ENCODE results near the gene NUBPL.
"Not testable (repeated sequence)": the region's sequence is repeated elsewhere in the genome, so short reads cannot be mapped to it uniquely, and the experiment has no call there.

Gene NUBPL

DNA sequence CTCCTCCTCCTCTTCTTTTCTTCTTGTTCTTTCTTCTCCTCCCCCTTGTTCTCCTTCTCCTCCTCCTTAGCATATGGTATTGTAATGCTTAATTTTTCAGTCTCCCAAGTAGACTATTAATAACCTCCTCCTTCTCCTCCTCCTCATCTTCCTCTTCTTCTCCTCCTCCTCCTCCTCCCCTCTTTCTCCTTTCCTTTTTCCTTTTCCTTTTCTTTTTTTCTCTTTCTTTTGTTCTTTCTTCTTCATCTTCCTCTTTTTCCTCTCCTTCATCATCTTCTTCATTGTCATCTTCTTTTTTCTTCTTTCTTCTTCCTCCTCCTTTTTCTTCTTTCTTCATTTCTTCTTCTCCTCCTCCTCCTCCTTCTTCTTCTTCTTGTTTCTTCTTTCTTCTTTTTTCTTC is 264.3 kb downstream of the NUBPL start:
- no peak for DNase-seq

DNA sequence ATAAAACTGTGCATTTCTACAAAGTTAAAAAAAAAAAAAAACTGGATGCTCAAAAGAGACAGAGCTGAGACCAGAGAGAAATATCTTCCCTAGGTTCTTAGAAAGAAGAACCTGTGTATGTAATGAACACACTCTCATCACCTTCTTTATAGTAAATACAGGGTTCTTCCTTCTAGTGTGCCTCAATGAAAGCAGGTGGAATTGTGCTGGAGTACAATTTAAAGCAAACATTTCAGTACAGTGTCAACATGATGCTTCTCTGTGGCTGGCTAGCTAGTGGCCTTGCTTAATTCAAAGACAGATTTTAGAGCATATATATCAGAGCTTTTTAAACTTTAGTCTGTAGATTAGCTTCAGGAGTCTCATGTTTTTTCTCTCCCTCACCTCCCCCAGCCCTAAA is 266.1 kb downstream of the NUBPL start:
- no peak for DNase-seq

DNA sequence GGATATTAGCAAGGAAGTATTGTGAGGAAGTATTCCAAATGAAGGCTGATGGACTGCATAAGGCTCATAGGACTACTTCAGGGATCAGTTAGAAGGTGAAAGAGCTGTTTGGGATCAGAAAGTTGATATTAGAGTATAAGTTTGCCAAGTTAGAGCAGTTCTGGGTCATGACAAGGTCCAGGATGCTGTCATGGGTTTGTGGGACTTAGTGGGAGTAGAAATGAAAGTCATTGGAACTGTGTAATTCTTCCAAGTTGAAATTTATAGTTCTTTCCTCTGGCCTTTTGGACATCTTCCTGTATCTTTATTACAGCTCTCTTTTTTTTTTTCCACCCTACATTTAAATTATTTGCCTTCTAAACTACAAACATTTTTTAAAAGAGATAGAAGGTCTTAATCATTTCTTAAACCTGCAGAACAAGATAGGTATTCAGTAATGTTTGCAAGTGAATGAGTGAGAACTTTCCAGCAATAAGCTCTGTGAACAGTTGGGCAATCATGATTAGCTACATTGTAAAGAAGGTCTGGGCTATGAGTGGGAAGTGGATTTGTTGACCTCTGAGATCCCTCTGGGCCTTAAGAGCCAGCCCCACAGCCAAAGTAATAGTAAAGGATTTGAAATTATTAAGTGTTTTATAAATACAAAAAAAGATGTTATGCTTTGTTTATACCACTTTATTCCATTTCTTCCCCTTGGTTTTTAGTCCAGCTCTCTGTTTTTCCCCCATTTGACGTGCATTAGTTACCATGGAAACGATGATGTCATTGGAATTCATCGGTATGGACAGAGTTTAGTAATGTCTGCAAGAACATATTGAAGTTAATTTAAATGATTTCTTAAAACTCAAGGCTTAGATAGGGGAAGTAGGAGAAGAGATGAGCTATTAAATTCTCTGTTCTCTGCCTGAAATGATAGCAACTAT is 268.0 kb downstream of the NUBPL start:
- peak; percentile 32 for DNase-seq

DNA sequence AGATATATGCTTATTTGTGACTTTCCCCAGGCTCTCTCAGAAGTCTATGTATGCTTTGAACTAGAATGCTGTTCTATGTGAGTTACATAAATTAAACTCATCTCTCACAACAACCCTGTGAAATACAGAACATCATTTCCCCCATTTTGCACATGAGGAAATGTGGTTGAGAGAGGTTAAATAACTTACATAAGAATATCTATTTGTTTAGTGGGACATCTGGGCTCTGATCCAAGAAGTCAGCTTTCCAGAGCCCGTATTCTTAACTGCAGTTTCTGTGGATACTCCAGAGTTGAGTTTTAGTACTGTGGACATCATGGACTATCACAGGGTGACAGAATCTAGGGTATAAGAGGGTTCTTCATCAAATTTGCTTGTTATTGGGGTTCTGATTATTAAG is 273.4 kb downstream of the NUBPL start:
- no peak for DNase-seq

DNA sequence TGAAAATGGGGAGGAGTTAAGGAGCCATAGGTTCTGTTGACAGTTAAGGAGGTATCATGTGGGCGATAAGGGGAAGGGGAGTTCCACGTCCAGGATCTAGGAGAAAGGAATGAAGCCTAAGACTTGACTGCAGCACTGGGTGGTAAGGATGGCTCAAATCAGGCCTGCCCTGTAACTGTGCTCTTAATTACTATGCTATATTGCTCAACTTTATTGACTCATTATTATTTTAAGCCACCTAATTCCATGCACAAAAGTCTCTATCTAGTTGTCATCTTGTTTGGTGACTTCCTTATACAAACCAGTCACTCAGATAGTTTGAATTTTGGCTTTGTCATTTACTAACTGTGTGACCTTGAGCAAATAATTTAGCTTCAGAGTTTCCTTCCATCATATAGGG is 273.8 kb downstream of the NUBPL start:
- DNase-seq: no peak

DNA sequence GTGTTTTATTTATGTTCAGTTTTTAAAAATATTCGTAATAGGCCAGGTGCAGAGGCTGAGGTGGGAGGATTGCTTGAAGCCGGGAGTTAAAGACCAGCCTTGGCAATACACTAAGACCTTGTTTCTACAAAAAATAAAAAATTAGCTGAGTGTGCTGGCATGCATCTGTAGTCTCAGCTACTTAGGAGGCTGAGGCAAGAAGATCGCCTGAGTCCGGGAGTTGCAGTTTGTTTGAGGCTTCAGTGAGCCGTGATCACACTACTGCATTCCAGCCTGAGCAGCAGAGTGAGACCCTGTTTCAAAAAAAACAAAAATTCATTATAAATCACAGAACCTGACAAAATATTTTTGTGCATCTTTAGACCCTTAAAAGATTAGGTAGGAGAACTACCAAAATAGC is 275.8 kb downstream of the NUBPL start:
- DNase-seq: no peak

DNA sequence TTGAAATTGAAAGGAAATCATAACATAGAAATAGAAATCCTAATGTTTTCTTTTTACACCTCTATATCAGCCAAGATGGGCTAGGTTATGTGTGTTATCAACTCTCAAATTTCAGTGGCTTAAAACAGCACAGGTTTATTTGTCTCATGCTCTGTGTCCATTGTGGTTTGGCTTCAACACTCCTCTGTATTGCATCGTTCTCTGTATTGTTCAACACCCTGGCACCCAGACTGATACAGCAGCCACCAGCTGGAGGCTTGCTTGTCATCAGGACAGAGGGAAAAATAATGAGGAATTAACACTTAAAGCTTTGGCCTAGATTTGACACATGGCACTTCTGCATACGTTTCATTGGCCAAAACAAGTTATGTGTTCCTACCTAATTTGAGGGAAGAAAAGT is 281.7 kb downstream of the NUBPL start:
- no peak for DNase-seq

DNA sequence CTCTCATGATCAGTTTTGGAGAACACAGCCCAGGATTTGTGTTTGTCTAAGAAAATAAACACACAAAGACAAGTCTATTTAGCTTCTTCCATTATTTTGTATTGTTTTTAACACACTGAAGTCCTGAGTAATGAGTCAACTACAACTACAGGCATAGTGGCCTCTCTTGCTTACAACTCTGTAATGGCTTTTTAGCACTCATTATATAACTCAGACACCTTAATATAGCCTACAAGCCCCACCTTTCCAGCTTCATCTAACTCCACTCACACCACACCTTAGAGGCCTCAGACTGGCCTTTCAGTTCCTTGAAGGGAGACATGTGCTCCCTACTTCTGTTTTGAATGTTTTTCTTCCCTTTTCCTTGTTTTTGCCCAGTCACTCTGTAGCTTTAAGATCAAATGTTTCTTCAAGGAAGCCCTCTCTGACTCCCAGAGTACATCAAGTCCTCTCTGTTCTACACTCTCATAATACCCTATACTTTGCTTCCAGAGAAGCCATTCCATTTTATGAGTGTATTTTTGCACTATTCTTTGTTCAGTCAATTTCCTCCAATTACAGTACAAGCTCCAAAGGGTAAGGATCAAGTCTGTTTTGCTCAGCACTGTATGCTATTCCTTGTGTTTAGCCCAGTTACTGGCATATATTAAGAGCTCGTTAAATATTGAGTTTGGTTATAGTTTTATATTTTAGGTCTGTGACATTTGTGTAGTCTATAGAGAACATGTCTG is 282.3 kb downstream of the NUBPL start:
- peak; percentile 10 for DNase-seq

DNA sequence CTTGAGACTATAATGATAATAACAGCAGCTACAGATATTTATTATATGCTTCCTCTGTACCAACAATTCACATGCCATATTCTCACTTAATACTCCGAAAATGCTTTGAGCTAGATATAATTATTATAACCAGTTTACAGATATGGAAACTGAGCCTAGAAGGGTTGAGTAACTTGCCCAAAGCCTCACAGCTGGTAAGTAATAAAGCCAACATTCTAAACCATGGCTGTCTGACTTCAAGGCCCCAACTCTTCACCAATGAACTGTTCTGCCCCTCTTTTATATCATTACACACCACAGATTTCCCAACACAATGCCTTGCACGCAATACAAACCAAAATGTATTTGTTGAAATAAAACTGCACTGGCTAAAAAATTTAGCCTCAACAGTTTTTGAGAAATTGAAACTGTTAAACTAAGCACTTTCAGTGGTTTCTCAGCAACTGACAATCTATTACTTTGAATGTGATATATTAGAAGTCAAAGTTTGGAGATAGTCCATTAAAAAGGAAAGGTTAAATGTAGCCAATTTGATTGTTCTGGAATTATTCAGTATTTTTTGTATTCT is 293.4 kb downstream of the NUBPL start:
- no peak for DNase-seq

DNA sequence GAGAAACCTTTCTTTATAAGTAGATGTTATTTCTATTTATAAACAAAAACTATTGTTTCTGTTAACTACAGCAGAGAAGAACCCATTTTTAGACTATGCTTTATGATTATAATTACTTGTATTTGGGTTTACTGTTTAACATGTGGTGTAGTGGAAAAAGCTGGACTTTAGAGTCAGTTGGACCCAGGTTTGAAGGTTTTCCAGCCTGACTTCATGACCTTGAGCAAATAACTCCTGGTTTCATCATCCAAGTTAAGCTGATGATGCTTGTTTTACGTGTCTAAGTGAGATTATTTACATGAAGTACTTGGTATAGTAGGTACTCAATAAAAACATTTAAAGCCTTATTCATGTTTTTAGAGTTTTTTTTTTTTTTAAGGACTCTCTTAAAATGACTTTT is 294.1 kb downstream of the NUBPL start:
- no peak for DNase-seq

DNA sequence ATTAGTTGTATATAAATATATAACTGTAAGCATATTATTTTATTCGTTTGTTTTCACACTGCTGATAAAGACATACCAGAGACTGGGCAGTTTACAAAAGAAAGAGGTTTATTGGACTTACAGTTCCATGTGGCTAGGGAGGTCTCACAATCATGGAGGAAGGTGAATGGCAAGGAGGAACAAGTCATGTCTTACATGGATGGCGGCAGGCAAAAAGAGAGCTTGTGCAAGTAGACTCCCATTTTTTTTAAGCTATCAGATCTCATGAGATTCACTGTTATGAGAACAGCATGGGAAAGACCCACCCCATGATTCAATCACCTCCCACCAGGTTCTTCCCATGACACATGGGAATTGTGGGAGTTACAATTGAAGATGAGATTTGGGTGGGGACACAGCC is 294.8 kb downstream of the NUBPL start:
- DNase-seq: not testable (repeated sequence)

DNA sequence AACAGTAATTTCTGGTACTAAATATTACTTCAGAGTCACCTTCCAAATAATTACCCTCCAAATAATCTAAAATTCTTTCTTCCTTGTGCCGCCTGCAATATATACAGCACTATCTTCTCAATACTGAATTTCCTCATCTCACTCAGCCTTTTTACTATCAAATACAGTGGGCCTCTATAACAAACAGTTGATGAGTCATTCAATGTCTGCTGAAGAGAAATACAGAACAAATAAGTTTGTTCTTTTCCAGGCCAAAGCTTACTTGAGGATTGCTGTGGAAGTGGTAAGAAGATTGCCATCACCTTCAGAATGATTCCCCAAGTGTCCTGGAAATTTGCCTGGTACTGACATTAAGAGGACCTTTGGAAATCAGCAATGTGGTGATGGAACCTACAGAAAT is 297.7 kb downstream of the NUBPL start:
- DNase-seq: no peak

DNA sequence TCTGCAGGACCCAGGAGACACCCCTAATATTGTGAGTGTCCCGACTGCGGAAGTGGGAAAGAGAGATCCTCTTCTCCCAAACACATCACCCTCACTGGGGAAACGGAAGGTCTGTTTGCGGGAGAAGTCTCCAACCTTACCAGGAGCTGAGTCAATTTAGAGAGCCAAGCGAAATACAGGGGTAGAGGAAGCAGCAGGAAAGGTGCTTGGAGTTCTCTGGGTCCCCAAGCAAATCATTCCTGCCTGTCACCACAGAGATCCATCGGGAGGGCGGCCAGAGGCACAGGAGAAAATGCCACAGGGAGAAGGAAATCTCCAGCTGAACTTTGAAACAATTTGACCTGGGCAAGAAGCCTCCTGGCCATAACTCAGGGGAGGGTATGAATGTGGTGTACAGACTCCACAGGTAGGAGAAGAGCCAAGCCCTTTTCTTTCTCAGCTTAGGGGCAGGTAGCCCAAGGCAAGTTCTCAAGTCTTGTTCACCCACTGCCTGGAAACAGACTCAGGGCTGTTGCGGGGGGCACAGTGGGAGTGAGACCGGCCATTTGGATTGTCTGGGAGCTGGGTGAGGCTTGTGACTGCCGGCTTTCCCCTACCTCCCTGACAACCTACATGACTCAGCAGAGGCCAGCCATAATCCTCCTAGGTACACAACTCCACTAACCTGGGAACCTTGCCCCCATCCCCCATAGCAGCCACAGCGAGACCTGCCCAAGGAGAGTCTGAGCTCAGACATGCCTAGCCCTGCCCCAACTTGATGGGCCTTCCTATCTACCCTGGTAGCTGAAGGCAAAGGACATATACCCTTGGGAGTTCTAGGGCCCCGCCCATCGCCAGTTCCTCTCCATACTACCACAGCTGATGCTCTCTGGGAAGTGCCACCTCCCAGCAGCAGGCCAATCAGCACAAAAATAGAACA is 304.0 kb downstream of the NUBPL start:
- DNase-seq: no peak

DNA sequence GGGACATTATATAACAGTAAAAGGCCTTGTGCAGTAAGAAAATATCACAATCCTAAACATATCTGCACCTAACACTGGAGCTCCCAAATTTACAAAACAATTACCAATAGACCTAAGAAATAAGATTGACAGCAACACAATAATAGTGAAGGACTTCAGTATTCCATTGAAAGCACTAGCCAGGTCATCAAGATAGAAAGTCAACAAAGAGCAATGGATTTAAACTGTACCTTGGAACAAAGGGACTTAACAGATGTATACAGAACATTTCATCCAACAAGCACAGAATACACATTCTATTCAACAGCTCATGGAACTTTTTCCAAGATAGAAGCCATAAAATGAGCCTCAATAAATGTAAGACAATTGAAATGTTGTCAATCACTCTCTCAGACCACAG is 306.4 kb downstream of the NUBPL start:
- DNase-seq: no peak

DNA sequence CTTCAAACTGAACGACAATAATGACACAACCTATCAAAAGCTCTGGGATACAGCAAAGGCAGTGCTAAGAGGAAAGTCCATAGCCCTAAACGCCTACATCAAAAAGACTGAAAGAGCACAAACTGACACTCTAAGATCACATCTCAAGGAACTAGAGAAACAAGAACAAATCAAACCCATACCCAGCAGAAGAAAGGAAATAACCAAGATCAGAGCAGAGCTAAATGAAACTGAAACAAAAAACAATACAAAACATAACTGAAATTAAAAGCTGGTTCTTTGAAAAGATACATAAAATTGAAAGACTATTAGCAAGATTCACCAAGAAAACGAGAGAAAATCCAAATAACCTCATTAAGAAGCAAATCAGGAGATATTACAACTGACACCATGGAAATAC is 306.9 kb downstream of the NUBPL start:
- DNase-seq: not testable (repeated sequence)

DNA sequence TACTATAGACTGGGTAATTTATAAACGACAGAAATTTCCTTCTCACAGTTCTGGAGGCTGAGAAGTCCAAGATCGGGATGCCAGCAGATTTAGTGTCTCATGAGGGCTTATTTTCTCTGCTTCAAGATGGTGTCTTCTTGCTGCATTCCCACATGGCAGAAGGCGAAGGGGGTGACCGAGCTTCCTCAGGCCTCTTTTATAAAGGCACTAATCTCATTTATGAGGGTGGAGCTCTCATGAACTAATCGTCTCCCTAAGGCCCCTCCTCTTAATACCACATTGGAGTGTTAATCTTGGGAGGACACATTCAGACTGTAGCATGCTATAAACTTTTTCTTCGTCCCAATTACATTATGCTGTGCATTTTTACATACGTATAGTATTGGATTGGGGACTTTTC is 315.5 kb downstream of the NUBPL start:
- DNase-seq: no peak

DNA sequence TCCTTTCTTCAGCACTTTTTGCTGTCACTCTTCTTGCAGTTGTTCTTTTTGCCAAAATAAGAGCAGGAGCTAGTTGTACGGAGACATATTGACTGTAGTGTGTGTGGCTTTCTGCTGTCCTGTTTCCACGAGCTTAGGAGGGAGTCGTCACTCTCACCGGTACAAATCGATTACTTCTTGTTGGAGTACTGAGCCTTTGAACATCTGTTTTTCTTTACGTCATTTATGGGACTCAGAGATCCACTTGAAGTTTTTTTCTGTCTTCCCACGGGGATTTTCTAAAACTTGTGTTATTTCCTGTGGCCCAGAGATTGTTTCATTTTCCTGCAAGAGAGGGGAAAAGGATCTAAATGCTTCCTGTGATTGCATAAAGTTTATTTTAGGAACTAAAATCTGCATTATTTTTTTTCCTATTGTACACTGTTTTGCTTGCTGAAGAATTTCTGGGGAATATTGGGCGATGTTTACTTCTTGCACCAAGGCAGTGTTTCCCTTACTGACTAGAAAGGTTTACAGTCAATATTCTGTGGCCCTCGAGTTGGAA is 316.1 kb downstream of the NUBPL start:
- no peak for DNase-seq

DNA sequence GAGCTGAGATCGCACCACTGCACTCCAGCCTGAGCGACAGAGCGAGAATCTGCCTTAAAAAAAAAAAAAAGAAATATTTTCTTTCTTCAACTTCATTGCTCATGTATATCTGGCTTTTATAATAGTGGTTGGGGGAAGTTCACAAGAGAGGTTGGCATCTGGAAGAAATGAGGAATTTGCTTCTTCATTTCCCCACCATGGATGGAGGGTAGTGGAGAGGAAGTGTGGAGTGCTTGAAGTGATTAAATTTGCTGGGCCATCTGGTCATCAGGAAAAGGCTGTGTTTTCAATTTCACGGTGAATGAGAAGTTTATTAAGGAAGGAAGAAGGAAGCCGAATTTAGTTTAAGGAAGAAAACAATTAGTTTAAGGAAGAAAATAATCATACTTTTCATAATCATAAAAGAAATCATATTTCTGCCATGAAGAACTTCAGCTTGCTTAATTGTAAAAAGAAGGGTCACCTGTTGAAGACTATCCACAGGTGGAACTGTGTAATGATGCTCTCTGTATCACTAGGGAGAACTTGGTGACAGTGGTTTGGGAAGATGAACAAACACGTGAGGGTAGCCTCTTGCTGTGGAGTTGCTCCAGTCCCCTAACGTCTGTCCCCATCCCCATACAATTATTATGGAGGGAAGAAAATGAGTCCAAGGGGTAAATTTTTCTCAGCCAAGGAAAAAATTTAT is 318.6 kb downstream of the NUBPL start:
- DNase-seq: no peak

DNA sequence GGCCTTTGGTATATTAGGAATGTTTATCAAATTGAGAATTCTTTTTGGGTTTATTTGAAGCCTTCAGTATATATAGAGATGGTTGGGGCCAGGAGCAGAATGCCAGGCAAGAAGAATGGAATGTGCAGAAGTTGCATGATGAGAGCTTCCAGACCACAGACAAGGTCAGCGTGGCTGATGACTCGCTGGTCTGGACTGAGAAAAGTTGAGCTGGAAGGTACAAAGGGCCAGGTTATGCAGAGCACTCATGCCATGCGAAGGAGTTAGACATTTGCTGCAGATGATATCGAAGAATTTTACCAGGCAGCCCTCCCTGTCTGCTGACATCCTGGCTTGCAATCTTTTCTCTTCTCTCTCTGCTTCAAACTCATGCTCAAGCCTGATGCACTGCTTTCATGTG is 319.7 kb downstream of the NUBPL start:
- DNase-seq: no peak

DNA sequence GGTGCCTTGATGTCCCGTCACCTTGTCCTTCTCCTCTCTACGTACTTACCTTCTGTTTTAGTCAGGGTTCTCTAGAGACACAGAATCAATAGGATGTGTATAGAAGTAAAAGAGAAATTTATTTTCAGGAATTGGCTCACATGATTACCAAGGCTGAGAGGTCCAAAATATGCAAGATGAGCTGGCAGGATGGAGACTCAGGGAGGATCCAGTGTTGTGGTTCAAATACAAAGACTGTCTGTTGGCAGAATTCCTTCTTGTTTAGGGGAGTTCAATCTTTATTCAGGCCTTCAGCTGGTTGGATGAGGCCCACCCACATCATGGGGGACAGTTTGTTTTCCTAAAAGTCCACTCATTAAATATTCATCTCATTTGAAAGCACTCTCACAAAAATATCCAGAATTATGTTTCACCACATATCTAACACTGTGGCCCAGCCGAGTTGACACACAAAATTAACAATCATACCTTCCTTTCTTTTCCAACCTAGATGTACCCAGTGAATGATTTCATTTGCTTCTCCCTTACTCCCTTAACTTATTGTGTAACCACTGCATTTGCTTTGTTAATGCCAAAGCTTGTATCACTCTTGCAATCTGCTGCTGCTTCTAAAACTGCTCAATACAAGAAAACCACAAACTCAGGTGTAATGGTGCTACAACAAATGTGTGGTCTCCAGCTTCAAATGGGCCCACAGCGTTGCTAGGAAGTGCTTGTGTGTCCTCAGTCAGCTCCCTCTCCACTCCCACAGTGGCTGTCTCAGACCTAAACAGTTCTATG is 320.5 kb downstream of the NUBPL start:
- DNase-seq: no peak

DNA sequence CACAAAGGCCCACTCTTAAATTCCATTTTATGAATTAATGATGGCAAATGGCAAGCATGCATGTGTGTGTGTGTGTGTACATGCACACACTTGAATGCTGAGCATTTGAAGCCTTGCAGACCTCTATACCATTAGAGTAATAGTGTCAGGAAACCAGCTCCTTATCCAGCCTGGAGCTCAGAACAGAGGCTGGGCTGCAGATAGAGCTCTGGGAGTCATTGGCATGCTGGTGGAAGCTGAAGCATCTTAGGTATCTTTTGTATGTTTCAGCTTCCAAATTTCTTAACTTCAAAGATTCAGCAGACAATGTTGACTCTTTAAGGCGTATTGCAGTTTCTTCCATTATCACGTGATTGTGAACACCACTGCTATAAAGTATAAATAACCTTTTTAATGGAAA is 323.0 kb downstream of the NUBPL start:
- DNase-seq: no peak
